GM20431 (cell line): Measurements from ENCODE around the gene GATD1.

Experiments
- in situ Hi-C: fragments of 300-500 bp; cut with MseI, MboI; formaldehyde crosslinking; loops from one replicate; pipeline ENCODE4 v1.15.0; 2020; ENCODE audit warnings: low sequenced_read_pairs; ENCODE audit not compliant: unreplicated experiment

The GATD1 gene

GRCh38 chr11:796565-797295 lies 19.4 kb upstream of the GATD1 start:
- in situ Hi-C loops: no loop called here

- in situ Hi-C loops: no loop called here
Observed at GRCh38 chr11:795634-796564, 18.6 kb upstream of the GATD1 start.

GRCh38 chr11:794766-795633 lies 17.7 kb upstream of the GATD1 start:
- in situ Hi-C loops: no loop called here

- in situ Hi-C loops: no loop called here
Observed at GRCh38 chr11:794013-794765, 16.9 kb upstream of the GATD1 start.

- in situ Hi-C loops: no loop called here
Observed at GRCh38 chr11:793556-793955, 16.3 kb upstream of the GATD1 start.

- in situ Hi-C loops: no loop called here
Observed at GRCh38 chr11:792873-793272, 15.6 kb upstream of the GATD1 start.

GRCh38 chr11:792535-792821 lies 15.2 kb upstream of the GATD1 start:
- in situ Hi-C loops: no loop called here

GRCh38 chr11:791658-792534 lies 14.6 kb upstream of the GATD1 start:
- in situ Hi-C loops: no loop called here

- in situ Hi-C loops: no loop called here
Observed at GRCh38 chr11:790721-791564, 13.7 kb upstream of the GATD1 start.

GRCh38 chr11:789943-790342 lies 12.7 kb upstream of the GATD1 start, which contains the start of gene CEND1:
Gene CEND1 (minus strand): TSS chr11:790090. CDS start chr11:788576, 1,514 bp downstream.
- in situ Hi-C loops: no loop called here

GRCh38 chr11:788953-789940 lies 12.0 kb upstream of the GATD1 start:
- in situ Hi-C loops: no loop called here

- in situ Hi-C loops: no loop called here
Observed at GRCh38 chr11:788009-788640, 10.8 kb upstream of the GATD1 start.

GRCh38 chr11:787084-787675 lies 9.9 kb upstream of the GATD1 start:
- in situ Hi-C loops: no loop called here

GRCh38 chr11:786235-787083 lies 9.2 kb upstream of the GATD1 start:
- in situ Hi-C loops: no loop called here

- in situ Hi-C loops: no loop called here
Observed at GRCh38 chr11:783581-784015, 6.3 kb upstream of the GATD1 start.
